K562 (cell line): ENCODE measurements around the gene TBC1D2. TPM values are rescaled to one million over a fixed set of nuclear protein-coding genes. Genes with fewer than 3 reads are reported as not detected.

Source experiments
- ATAC-seq: fragments of 200-7000 bp; cut with Tn5 transposase; 3 replicates; pipeline ENCODE4 v1.9.1; 2020; ENCODE audit warnings: moderate library complexity
- BruUV-seq: library from RNA; stranded (reverse); fragments of 400-500 nt; replicated peaks from 2 replicates; lab custom pipeline; 2021; lab: Mats Ljungman, UMichigan
- CTCF ChIA-PET: fragments of 300-600 bp; formaldehyde crosslinking; extraction: SDS; loops from one replicate; lab custom pipeline; 2021; ENCODE audit warnings: low intra/inter-chr PET ratio; lab: Yijun Ruan, JAX
- POLR2A ChIA-PET: fragments of 300-600, 350-650 bp; sonication (Branson Sonifier 250); formaldehyde crosslinking; extraction: SDS; loops from one replicate; lab custom pipeline; 2021; ENCODE audit warnings: antibody characterized with exemption, inconsistent platforms; lab: Yijun Ruan, JAX
- DNase-seq, 4 experiments: peaks; one replicate each; pipeline versions ENCODE4 v3.0.0 to v3.0.0-alpha.2; 2011 to 2018; ENCODE audit warnings: low spot score in 3 of 4, mixed read lengths in 3 of 4; ENCODE audit errors: extremely low read depth in 1 of 4
- FAIRE-seq: peaks from 2 replicates; lab custom pipeline; 2011; peaks lifted over from hg19 to GRCh38; lab: Jason Lieb, UNC
- H2AFZ ChIP-seq: 2 replicates; pipeline ENCODE4 v1.6.0; 2011; ENCODE audit warnings: low read depth, low read length, control low read depth, inconsistent platforms
- H3K27ac ChIP-seq: fragments of 200-600 bp; 3 replicates; pipeline ENCODE4 v1.8.0; 2011; ENCODE audit warnings: low read depth, mild to moderate bottlenecking, control low read depth, inconsistent platforms, low read length, moderate library complexity, mixed read lengths; ENCODE audit errors: extremely low read depth
- H3K27me3 ChIP-seq, 2 experiments: fragments of 300-600 bp in 1 of 2; 2 replicates in 1 of 2; 3 replicates in 1 of 2; pipeline versions ENCODE4 v1.6.0 to v1.8.0; 2011; ENCODE audit warnings: inconsistent platforms in 2 of 2, low read length in 2 of 2, mild to moderate bottlenecking in 1 of 2, mixed read lengths in 1 of 2, moderate library complexity in 1 of 2; ENCODE audit not compliant: control insufficient read depth in 2 of 2, insufficient read depth in 2 of 2
- H3K36me3 ChIP-seq: fragments of 300-600 bp; 3 replicates; pipeline ENCODE4 v1.8.0; 2011; ENCODE audit warnings: mild to moderate bottlenecking, low read length, inconsistent platforms; ENCODE audit not compliant: control insufficient read depth, insufficient read depth
- H3K4me1 ChIP-seq, 2 experiments: fragments of 200-600 bp in 1 of 2; replicated peaks in 1 of 2; 2 replicates in 1 of 2; 3 replicates in 1 of 2; pipeline versions ENCODE4 v1.5.1 to v1.8.0; 2011; ENCODE audit warnings: inconsistent platforms in 2 of 2, low read length in 2 of 2, mild to moderate bottlenecking in 1 of 2, mixed read lengths in 1 of 2, moderate library complexity in 1 of 2; ENCODE audit not compliant: control insufficient read depth in 2 of 2, insufficient read depth in 2 of 2
- H3K4me2 ChIP-seq: 2 replicates; pipeline ENCODE4 v1.6.1; 2011; ENCODE audit warnings: low read length, control low read depth, inconsistent platforms, mixed read lengths; ENCODE audit not compliant: insufficient read depth
- H3K4me3 ChIP-seq: fragments of 200-600 bp; sonication (generic), shearing (Covaris generic); 2 replicates; pipeline ENCODE4 v1.5.1; 2016; ENCODE audit warnings: control low read depth, inconsistent platforms
- H3K79me2 ChIP-seq: fragments of 200-600 bp; 3 replicates; pipeline ENCODE4 v1.8.0; 2011; ENCODE audit warnings: low read length, inconsistent platforms; ENCODE audit not compliant: control insufficient read depth, insufficient read depth
- H3K9ac ChIP-seq, 2 experiments: 2 replicates each; pipeline versions ENCODE4 v1.6.0 to v1.6.1; 2011; ENCODE audit warnings: low read depth in 2 of 2, low read length in 2 of 2, control low read depth in 1 of 2, inconsistent platforms in 1 of 2, mild to moderate bottlenecking in 1 of 2, mixed read lengths in 1 of 2; ENCODE audit not compliant: insufficient read depth in 1 of 2
- H3K9me1 ChIP-seq: one replicate; pipeline ENCODE4 v1.6.0; 2011; ENCODE audit warnings: inconsistent platforms, mild to moderate bottlenecking, low read length, moderate library complexity; ENCODE audit not compliant: control insufficient read depth, insufficient read depth
- H3K9me3 ChIP-seq: replicated peaks from 2 replicates; pipeline ENCODE4 v1.5.1; 2011; ENCODE audit warnings: low read depth, low read length, inconsistent platforms; ENCODE audit not compliant: control insufficient read depth, insufficient read depth
- H4K20me1 ChIP-seq: replicated peaks from 2 replicates; pipeline ENCODE4 v1.6.1; 2011; ENCODE audit warnings: low read length, inconsistent platforms, mixed read lengths; ENCODE audit not compliant: control insufficient read depth, insufficient read depth
- CC2D1A ChIP-seq: fragments of 450-650 bp; IDR thresholded peaks from 2 replicates; pipeline ENCODE4 v1.6.1; 2017; ENCODE audit warnings: mild to moderate bottlenecking
- POLR2H ChIP-seq: IDR thresholded peaks from 2 replicates; pipeline ENCODE4 v1.6.1; 2016; ENCODE audit warnings: missing genetic modification characterization, low read depth, mild to moderate bottlenecking, control low read depth, missing compliant biosample characterization, moderate library complexity
- SIN3A ChIP-seq, 2 experiments: fragments of 150-350 bp in 1 of 2; IDR thresholded peaks; 2 replicates each; pipeline ENCODE4 v1.6.1; 2011 to 2016; ENCODE audit warnings: borderline replicate concordance in 2 of 2, low read depth in 2 of 2, low read length in 2 of 2, mild to moderate bottlenecking in 2 of 2, moderate library complexity in 2 of 2; ENCODE audit not compliant: control insufficient read depth in 1 of 2
- ZNF583 ChIP-seq: fragments of 250-450 bp; sonication (Bioruptor Pico); IDR thresholded peaks from 2 replicates; pipeline ENCODE4 v1.4.0; 2020
- WGBS: fragments of 100-300 bp; shearing (Covaris generic); methylation state at CpG from one replicate; pipeline ENCODE4 v1.1.6; 2016; ENCODE audit warnings: low coverage, mixed read lengths; ENCODE audit not compliant: insufficient coverage; ENCODE audit errors: missing lambda C conversion rate; 5-methylcytosine and 5-hydroxymethylcytosine counted together
- in situ Hi-C: fragments of 300-500 bp; cut with MboI; formaldehyde crosslinking; loops from 4 replicates; pipeline ENCODE4 v1.15.0; 2018; ENCODE audit warnings: inconsistent platforms, mixed read lengths
- intact Hi-C: fragments of 100-400 bp; cut with micrococcal nuclease; formaldehyde crosslinking; loops from 2 replicates; pipeline ENCODE4 v1.14.2; 2022
- polyA plus RNA-seq, 8 experiments: library from polyadenylated mRNA; depleted of rRNA in 4 of 8; stranded (reverse) in 5 of 8; unstranded in 3 of 8; fragments of >200 nt; fragmentation: Nextera tagmentation in 2 of 8; fragmentation: Illumina TruSeq in 1 of 8; extraction: Ambion mirVana in 2 of 8; extraction: Trizol in 1 of 8; gene quantifications; 2 replicates each; pipeline versions ENCODE4 v1.2.1 to v1.2.3, GENCODE V29; 2011 to 2014; ENCODE audit warnings: inconsistent platforms in 1 of 8, missing spikeins in 1 of 8
- total RNA-seq, 7 experiments: library from RNA; depleted of rRNA in 6 of 7; stranded (reverse); fragments of >200 nt in 6 of 7; fragmentation: Illumina TruSeq in 2 of 7; extraction: Trizol in 2 of 7; gene quantifications; 2 replicates each; pipeline versions ENCODE4 v1.2.1 to v1.2.3, GENCODE V29; 2011 to 2021; ENCODE audit warnings: low replicate concordance in 1 of 7
- TF ChIP-seq, protein P1 (sequence below), 2 experiments: fragments of 450-650 bp in 1 of 2; sonication (generic) in 1 of 2; formaldehyde crosslinking; conservative IDR thresholded peaks; 2 replicates each; pipeline versions ENCODE4 v1.4.0 to v1.8.1; 2020 to 2022; ENCODE audit warnings: mild to moderate bottlenecking in 1 of 2, missing genetic modification reagents in 1 of 2

The TBC1D2 gene
- total and polyA plus RNA-seq, 9 of the 15 experiments (the other 6 are each of a cell fraction or from before 2014, with no cell fraction given): 0.10 to 7.0 (median 2.5) TPM

DNA sequence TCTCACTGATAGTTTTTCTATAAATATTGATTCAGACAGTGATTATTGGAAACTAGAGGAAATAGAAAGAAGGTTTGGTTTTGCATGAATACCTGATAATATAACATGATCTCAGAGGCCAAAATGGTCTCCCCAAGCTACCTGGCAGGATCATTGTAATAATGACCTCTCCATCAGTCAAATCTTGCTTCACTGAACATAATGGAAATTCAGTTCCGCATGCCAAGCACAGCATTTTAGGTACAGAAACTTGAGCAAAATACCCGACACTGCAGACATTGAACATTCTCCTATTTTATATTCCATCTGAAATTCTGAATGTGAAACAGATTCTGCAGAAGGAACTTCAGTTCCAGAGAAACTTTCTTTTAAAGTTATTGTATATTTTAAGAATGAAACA is 9.1 kb upstream of the TBC1D2 start:
- no peaks in the 10 kb centered on the region for H3K79me2 ChIP-seq
- intact Hi-C loops (no loop called here), in situ Hi-C loops (loop anchor here (5.0 to 25.0 kb wide), 3 partner anchors 57 to 352 kb away; partner anchors contain the start of genes TRIM14 and TRMO)
- ChIA-PET POLR2A (interaction anchor here (1.0 kb wide), 1 partner anchor 212 kb away, joined by 3 read pairs; no protein-coding TSS in a partner anchor), CTCF (interaction anchor here (1.0 to 3.2 kb wide), 7 partner anchors 9 to 341 kb away, joined by 3 to 36 read pairs (median 5); partner anchors contain the start of genes TBC1D2 and TRIM14)
- H3K4me2 ChIP-seq: no peak overlapping the region
- no peaks in the 10 kb centered on the region for H3K36me3 ChIP-seq
- H3K9me3 ChIP-seq: no peaks in the 10 kb centered on the region
- peak in 1 of 4 experiments; percentile 1 for DNase-seq
- H3K9me1 ChIP-seq: no peaks in the 10 kb centered on the region
- no peak for TF ChIP-seq CC2D1A
- no peak for TF ChIP-seq ZNF583 (CRISPR knock-in tag)
- no peak for TF ChIP-seq POLR2H (tag)
- no peak for TF ChIP-seq SIN3A (IDR thresholded peaks at IDR 0.05; ENCODE audit: borderline replicate concordance in 2 of 2, control insufficient read depth in 1 of 2, low read depth in 2 of 2, low read length in 2 of 2)
- TF ChIP-seq, protein P1, sequence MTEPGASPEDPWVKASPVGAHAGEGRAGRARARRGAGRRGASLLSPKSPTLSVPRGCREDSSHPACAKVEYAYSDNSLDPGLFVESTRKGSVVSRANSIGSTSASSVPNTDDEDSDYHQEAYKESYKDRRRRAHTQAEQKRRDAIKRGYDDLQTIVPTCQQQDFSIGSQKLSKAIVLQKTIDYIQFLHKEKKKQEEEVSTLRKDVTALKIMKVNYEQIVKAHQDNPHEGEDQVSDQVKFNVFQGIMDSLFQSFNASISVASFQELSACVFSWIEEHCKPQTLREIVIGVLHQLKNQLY (CRISPR knock-in tag; conservative IDR thresholded peaks at IDR 0.05): no peak
- peaks cover 0 to 6% of the 10 kb centered on the region in 2 experiments; a peak in 3 of 5 replicates for H3K4me1 ChIP-seq
- H3K4me3 ChIP-seq: no peak overlapping the region
- no peak for ATAC-seq
- 56% methylated on average over 2 of the region's 2 CpGs for WGBS
- H3K27ac ChIP-seq: no peak overlapping the region
- H2AFZ ChIP-seq: 0 out of 2 replicates have a peak overlapping the region, but pooled peaks have one; percentile 28
- no TSS peak for BruUV-seq
- H3K9ac ChIP-seq: no peak overlapping the region
- H3K27me3 ChIP-seq: no peaks in the 10 kb centered on the region
- FAIRE-seq: no peak
- no peaks in the 10 kb centered on the region for H4K20me1 ChIP-seq
